GM10248 (cell line): Measurements from ENCODE around the gene PARS2.

Experiments
- CTCF ChIA-PET: fragments of 300-600 bp; sonication (Branson Sonifier 250); formaldehyde crosslinking; extraction: SDS; loops from one replicate; lab custom pipeline; 2021; ENCODE audit warnings: antibody characterized with exemption; lab: Yijun Ruan, JAX
- POLR2A ChIA-PET: fragments of 350-650 bp; sonication (Branson Sonifier 250); formaldehyde crosslinking; extraction: SDS; loops from one replicate; lab custom pipeline; 2020; ENCODE audit warnings: antibody characterized with exemption; lab: Yijun Ruan, JAX
- DNase-seq: peaks from one replicate; pipeline ENCODE4 v3.0.0; 2012; ENCODE audit errors: extremely low spot score
- CTCF ChIP-seq: IDR thresholded peaks from 2 replicates; pipeline ENCODE4 v1.5.1; 2012; ENCODE audit warnings: mild to moderate bottlenecking, low read depth; ENCODE audit errors: extremely low read depth, missing control alignments, control extremely low read depth

PARS2 gene

GRCh38 chr1:54811066-54811465, 46.7 kb upstream of the PARS2 start:
- no peak for TF ChIP-seq CTCF
- ChIA-PET CTCF (interaction anchor here (1.3 to 5.4 kb wide), 4 partner anchors 11 to 140 kb away, joined by 4 to 45 read pairs (median 10); partner anchors contain the start of gene TTC22), POLR2A (no interaction called here)
- no peak for DNase-seq

GRCh38 chr1:54810153-54810942, 46.0 kb upstream of the PARS2 start:
- ChIA-PET POLR2A (no interaction called here), CTCF (interaction anchor here (0.6 to 5.4 kb wide), 18 partner anchors 10 to 950 kb away, joined by 3 to 45 read pairs (median 4); partner anchors contain the start of gene TTC22)
- TF ChIP-seq CTCF = peak; percentile 91
- DNase-seq = peak; percentile 84

- no peak for TF ChIP-seq CTCF
- POLR2A ChIA-PET = no interaction called here
- no peak for DNase-seq
- CTCF ChIA-PET = interaction anchor here (0.6 to 5.4 kb wide), 17 partner anchors 9 to 950 kb away, joined by 3 to 45 read pairs (median 4); partner anchors contain the start of gene TTC22
These were observed 45.3 kb upstream of the PARS2 start for GRCh38 chr1:54809496-54810074.

- ChIA-PET CTCF (interaction anchor here (1.2 to 5.4 kb wide), 5 partner anchors 8 to 142 kb away, joined by 4 to 45 read pairs (median 6); partner anchors contain the start of gene TTC22), POLR2A (no interaction called here)
- DNase-seq = no peak
These were observed 44.3 kb upstream of the PARS2 start for GRCh38 chr1:54808443-54809207.

GRCh38 chr1:54807756-54808155, 43.4 kb upstream of the PARS2 start:
- TF ChIP-seq CTCF = no peak
- ChIA-PET CTCF (interaction anchor here (1.6 to 1.7 kb wide), 2 partner anchors 9 to 13 kb away, joined by 3 to 4 read pairs; no protein-coding TSS in a partner anchor), POLR2A (no interaction called here)
- no peak for DNase-seq

More at GRCh38 chr1:54808443-54809207, 44.3 kb upstream of the PARS2 start:
- no peak for TF ChIP-seq CTCF

GRCh38 chr1:54806931-54807611, 42.7 kb upstream of the PARS2 start:
- POLR2A ChIA-PET = no interaction called here
- CTCF ChIA-PET = interaction anchor here (0.9 to 1.7 kb wide), 4 partner anchors 8 to 14 kb away, joined by 3 to 4 read pairs (median 4); no protein-coding TSS in a partner anchor
- no peak for DNase-seq
- no peak for TF ChIP-seq CTCF
